H1 (cell line): ENCODE results near the gene SLC6A3. TPM values are rescaled to one million over a fixed set of nuclear protein-coding genes. Genes with fewer than 3 reads are reported as not detected.
A peak's percentile ranks its signal among the peaks of the same experiment; 100 is the strongest.

Experiments used
- CTCF ChIA-PET: fragments of 300-600 bp; sonication (Branson Sonifier 250); formaldehyde crosslinking; loops from one replicate; lab custom pipeline; 2021; ENCODE audit not compliant: partially characterized antibody; lab: Charles Lee
- POLR2A ChIA-PET: fragments of 300-600 bp; sonication (Branson Sonifier 250); formaldehyde crosslinking; loops from one replicate; lab custom pipeline; 2021; ENCODE audit warnings: inconsistent platforms; ENCODE audit not compliant: partially characterized antibody; lab: Charles Lee
- DNase-seq, 2 experiments: peaks; one replicate each; pipeline versions ENCODE4 v3.0.0 to v3.0.0-alpha.2; 2010 to 2022; ENCODE audit warnings: low spot score in 2 of 2, low read depth in 1 of 2, mixed read lengths in 1 of 2
- FAIRE-seq: peaks from 2 replicates; lab custom pipeline; 2011; peaks lifted over from hg19 to GRCh38; lab: Jason Lieb, UNC
- H2AFZ ChIP-seq: 2 replicates; pipeline ENCODE4 v1.8.1; 2012; ENCODE audit warnings: low read length, inconsistent platforms
- H2AK5ac ChIP-seq: 2 replicates; pipeline ENCODE4 v1.6.1; 2013; ENCODE audit warnings: low read depth, low read length
- H2BK120ac ChIP-seq: replicated peaks from 2 replicates; pipeline ENCODE3; 2013; ENCODE audit warnings: low read depth, low read length, inconsistent platforms
- H2BK12ac ChIP-seq: 2 replicates; pipeline ENCODE4 v1.6.1; 2013; ENCODE audit warnings: low read depth, low read length
- H2BK15ac ChIP-seq: 2 replicates; pipeline ENCODE4 v1.6.1; 2013; ENCODE audit warnings: low read length
- H2BK20ac ChIP-seq: 2 replicates; pipeline ENCODE4 v1.6.1; 2013; ENCODE audit warnings: low read length
- H2BK5ac ChIP-seq: 2 replicates; pipeline ENCODE4 v1.6.1; 2013; ENCODE audit warnings: low read depth, low read length
- H3K14ac ChIP-seq: 2 replicates; pipeline ENCODE4 v1.6.1; 2013; ENCODE audit warnings: inconsistent platforms; ENCODE audit not compliant: insufficient read length
- H3K18ac ChIP-seq: 2 replicates; pipeline ENCODE4 v1.6.1; 2013; ENCODE audit warnings: low read length; ENCODE audit errors: extremely low read depth
- H3K23ac ChIP-seq: 2 replicates; pipeline ENCODE4 v1.6.1; 2013; ENCODE audit warnings: inconsistent platforms; ENCODE audit not compliant: insufficient read length
- H3K23me2 ChIP-seq: 2 replicates; pipeline ENCODE4 v1.6.1; 2013; ENCODE audit warnings: low read depth, low read length
- H3K27ac ChIP-seq: 2 replicates; pipeline ENCODE4 v1.6.1; 2011; ENCODE audit warnings: low read depth, low read length, inconsistent platforms
- H3K27me3 ChIP-seq, 4 experiments: replicated peaks in 1 of 4; 1 replicate in 1 of 4; 2 replicates in 3 of 4; pipeline versions ENCODE4 v1.6.1 to v1.8.1; 2011 to 2013; ENCODE audit warnings: low read length in 3 of 4, mild to moderate bottlenecking in 3 of 4, inconsistent platforms in 2 of 4, mixed read lengths in 2 of 4, moderate library complexity in 1 of 4; ENCODE audit not compliant: control insufficient read depth in 3 of 4, insufficient read depth in 3 of 4; ENCODE audit errors: extremely low read depth in 1 of 4
- H3K36me3 ChIP-seq, 4 experiments: 2 replicates each; pipeline versions ENCODE4 v1.6.1 to v1.8.1; 2011 to 2013; ENCODE audit warnings: mild to moderate bottlenecking in 4 of 4, low read length in 3 of 4, moderate library complexity in 2 of 4, control low read depth in 1 of 4, inconsistent platforms in 1 of 4; ENCODE audit not compliant: insufficient read depth in 4 of 4, control insufficient read depth in 2 of 4
- H3K4ac ChIP-seq: replicated peaks from 2 replicates; pipeline ENCODE3; 2013; ENCODE audit warnings: low read length, low read depth, mixed read lengths, inconsistent platforms; ENCODE audit not compliant: insufficient read length
- H3K4me1 ChIP-seq, 4 experiments: replicated peaks in 1 of 4; 1 replicate in 1 of 4; 2 replicates in 3 of 4; pipeline versions ENCODE4 v1.6.1 to v1.8.1; 2011 to 2013; ENCODE audit warnings: low read length in 3 of 4, inconsistent platforms in 2 of 4, mixed read lengths in 1 of 4; ENCODE audit not compliant: insufficient read depth in 4 of 4, control insufficient read depth in 3 of 4
- H3K4me2 ChIP-seq, 2 experiments: 2 replicates each; pipeline versions ENCODE4 v1.6.1 to v1.8.1; 2011 to 2013; ENCODE audit warnings: low read depth in 2 of 2, low read length in 2 of 2, control low read depth in 1 of 2, inconsistent platforms in 1 of 2, mild to moderate bottlenecking in 1 of 2; ENCODE audit not compliant: insufficient read depth in 1 of 2
- H3K4me3 ChIP-seq, 4 experiments: fragments of 200-600, 300-600 bp in 1 of 4; sonication (generic), shearing (Covaris generic), sonication (Bioruptor Twin) in 1 of 4; 2 replicates each; pipeline versions ENCODE4 v1.5.1 to v1.8.1; 2011 to 2016; ENCODE audit warnings: low read length in 4 of 4, low read depth in 3 of 4, control low read depth in 2 of 4, inconsistent platforms in 2 of 4, mild to moderate bottlenecking in 2 of 4, mixed read lengths in 1 of 4, moderate library complexity in 1 of 4; ENCODE audit not compliant: insufficient read depth in 2 of 4; ENCODE audit errors: extremely low read depth in 1 of 4
- H3K56ac ChIP-seq: replicated peaks from 2 replicates; pipeline ENCODE3; 2013; ENCODE audit warnings: low read depth, mild to moderate bottlenecking, mixed read lengths, low read length, inconsistent platforms; ENCODE audit not compliant: insufficient read length
- H3K79me1 ChIP-seq: 2 replicates; pipeline ENCODE4 v1.6.1; 2013; ENCODE audit warnings: low read depth, low read length, control low read depth
- H3K79me2 ChIP-seq, 2 experiments: 2 replicates each; pipeline versions ENCODE4 v1.6.1 to v1.8.1; 2012 to 2013; ENCODE audit warnings: low read length in 2 of 2, mild to moderate bottlenecking in 2 of 2, inconsistent platforms in 1 of 2; ENCODE audit not compliant: insufficient read depth in 2 of 2, control insufficient read depth in 1 of 2
- H3K9ac ChIP-seq, 4 experiments: replicated peaks in 1 of 4; 1 replicate in 1 of 4; 2 replicates in 3 of 4; pipeline versions ENCODE4 v1.6.1 to v1.8.1; 2011 to 2013; ENCODE audit warnings: low read depth in 3 of 4, low read length in 3 of 4, control low read depth in 2 of 4, mild to moderate bottlenecking in 2 of 4, moderate library complexity in 2 of 4, inconsistent platforms in 1 of 4; ENCODE audit errors: extremely low read depth in 1 of 4
- H3K9me3 ChIP-seq, 2 experiments: 2 replicates each; pipeline versions ENCODE4 v1.6.1 to v1.8.1; 2012 to 2013; ENCODE audit warnings: mild to moderate bottlenecking in 2 of 2, moderate library complexity in 2 of 2, control low read depth in 1 of 2, inconsistent platforms in 1 of 2, low read depth in 1 of 2, low read length in 1 of 2, mixed read lengths in 1 of 2; ENCODE audit not compliant: insufficient read depth in 2 of 2
- H4K20me1 ChIP-seq, 2 experiments: replicated peaks in 1 of 2; 2 replicates each; pipeline versions ENCODE3 to v1.8.1; 2011 to 2013; ENCODE audit warnings: inconsistent platforms in 2 of 2, low read length in 2 of 2, mild to moderate bottlenecking in 1 of 2; ENCODE audit not compliant: insufficient read depth in 2 of 2, control insufficient read depth in 1 of 2
- H4K5ac ChIP-seq: 2 replicates; pipeline ENCODE4 v1.6.1; 2013; ENCODE audit warnings: low read length, low read depth, mixed read lengths, inconsistent platforms; ENCODE audit not compliant: insufficient read length
- H4K8ac ChIP-seq: 2 replicates; pipeline ENCODE4 v1.8.0; 2013; ENCODE audit warnings: mild to moderate bottlenecking, moderate library complexity, low read length, inconsistent platforms; ENCODE audit not compliant: insufficient read depth; ENCODE audit errors: extremely low read depth
- H4K91ac ChIP-seq: replicated peaks from 2 replicates; pipeline ENCODE3; 2013; ENCODE audit warnings: low read length, mixed read lengths, inconsistent platforms; ENCODE audit not compliant: insufficient read length
- ATF2 ChIP-seq: IDR thresholded peaks from 2 replicates; pipeline ENCODE4 v1.6.1; 2012; ENCODE audit warnings: low read length, inconsistent platforms
- CHD2 ChIP-seq: IDR thresholded peaks from 2 replicates; pipeline ENCODE4 v1.6.1; 2012; ENCODE audit warnings: low read length, improper control_type of control experiment
- POLR2A ChIP-seq, 2 experiments: IDR thresholded peaks; 1 replicate in 1 of 2; 2 replicates in 1 of 2; pipeline ENCODE4 v1.6.1; 2011; ENCODE audit warnings: low read depth in 2 of 2, low read length in 2 of 2, mild to moderate bottlenecking in 2 of 2; ENCODE audit errors: control extremely low read depth in 1 of 2
- SIRT6 ChIP-seq: IDR thresholded peaks from one replicate; pipeline ENCODE4 v1.7.1; 2012; ENCODE audit warnings: low read length, inconsistent platforms
- WGBS, 2 experiments: shearing (Covaris generic) in 1 of 2; methylation state at CpG; one replicate each; pipeline versions ENCODE4 v1.1.6 to v1.1.7; 2013 to 2015; ENCODE audit warnings: low lambda C conversion rate in 2 of 2, mixed read lengths in 2 of 2, inconsistent platforms in 1 of 2, low coverage in 1 of 2, missing lambda C conversion rate in 1 of 2; ENCODE audit not compliant: insufficient replicate concordance in 2 of 2, insufficient coverage in 1 of 2, insufficient read length in 1 of 2; ENCODE audit errors: extremely low coverage in 1 of 2, missing lambda C conversion rate in 1 of 2; 5-methylcytosine and 5-hydroxymethylcytosine counted together
- polyA plus RNA-seq, 7 experiments: library from polyadenylated mRNA; depleted of rRNA in 3 of 7; stranded (reverse) in 5 of 7; unstranded in 2 of 7; fragments of >200 nt in 5 of 7; fragments of 200-250 nt in 2 of 7; gene quantifications; 1 replicate in 5 of 7; 2 replicates in 1 of 7; 4 replicates in 1 of 7; pipeline versions ENCODE4 v1.2.1 to v1.2.3, GENCODE V29; 2011 to 2013; ENCODE audit warnings: missing spikeins in 2 of 7, mixed read lengths in 2 of 7
- total RNA-seq: library from RNA; stranded (reverse); fragmentation: NEBNext Ultra II Directional; extraction: Animal tissue kit (Norgen Biotek cat#: 25700); gene quantifications from 2 replicates; pipeline ENCODE4 v1.2.1, GENCODE V29; 2021

The SLC6A3 gene
- total and polyA plus RNA-seq, 2 of the 8 experiments (the other 6 are each of a cell fraction or from before 2014, with no cell fraction given) = 0.48 to 0.91 TPM

GRCh38 chr5:1480806-1481205, 35.6 kb upstream of the SLC6A3 start:
- no peak overlapping the region for H2BK120ac ChIP-seq
- no peak overlapping the region for H3K56ac ChIP-seq
- H4K5ac ChIP-seq = no peak overlapping the region
- H3K23me2 ChIP-seq = no peaks in the 10 kb centered on the region
- H3K18ac ChIP-seq = no peak overlapping the region
- WGBS, 2 experiments = 90% methylated on average over 12 of the region's 12 CpGs; no CpG with 5 or more reads in 1 of the 2 experiments
- no peak overlapping the region for H2BK12ac ChIP-seq
- H4K20me1 ChIP-seq = peaks cover 13 to 15% of the 10 kb centered on the region in 2 experiments
- no peak overlapping the region for H3K4me3 ChIP-seq
- H3K9me3 ChIP-seq = no peaks in the 10 kb centered on the region
- H3K79me2 ChIP-seq = no peaks in the 10 kb centered on the region; a peak in 1 of 4 replicates
- no peak overlapping the region for H2BK20ac ChIP-seq
- H3K4ac ChIP-seq = no peak overlapping the region
- no peaks in the 10 kb centered on the region for H3K79me1 ChIP-seq
- no peak for DNase-seq
- H3K9ac ChIP-seq = no peak overlapping the region
- CTCF ChIA-PET = interaction anchor here (0.9 to 7.7 kb wide), 25 partner anchors 9 to 274 kb away, joined by 3 to 47 read pairs (median 6); no protein-coding TSS in a partner anchor
- H2BK5ac ChIP-seq = no peak overlapping the region; the same call in 1 of the 2 replicates
- no peak overlapping the region for H3K23ac ChIP-seq
- H3K27ac ChIP-seq = no peak overlapping the region; the same call in 1 of the 2 replicates
- no peaks in the 10 kb centered on the region for H3K27me3 ChIP-seq
- POLR2A ChIA-PET = interaction anchor here (0.6 to 2.5 kb wide), 9 partner anchors 11 to 339 kb away, joined by 3 to 8 read pairs (median 3); no protein-coding TSS in a partner anchor
- H3K36me3 ChIP-seq = peaks cover 27 to 52% (median 47%) of the 10 kb centered on the region in 4 experiments
- no peak overlapping the region for H3K14ac ChIP-seq
- H2BK15ac ChIP-seq = no peak overlapping the region
- TF ChIP-seq POLR2A (IDR thresholded peaks at IDR 0.05; ENCODE audit: control extremely low read depth in 1 of 2, low read depth in 2 of 2, low read length in 2 of 2) (no peak), CHD2 (no peak), SIRT6 (no peak), ATF2 (no peak)
- no peak overlapping the region for H2AK5ac ChIP-seq
- H4K91ac ChIP-seq = no peak overlapping the region
- no peak for FAIRE-seq
- H4K8ac ChIP-seq = peak overlapping the region; percentile 9; the same call in 1 of the 2 replicates
- peaks cover 0 to 4% (median under 1%) of the 10 kb centered on the region in 4 experiments; a peak in 2 of 7 replicates for H3K4me1 ChIP-seq
- H3K4me2 ChIP-seq = no peak overlapping the region
- no peak overlapping the region for H2AFZ ChIP-seq
